Globus pallidus (tissue), 1 donor: ENCODE results near the gene TENT5C.

Source experiments
- DNase-seq: peaks from one replicate; pipeline ENCODE4 v3.0.0-alpha.2; 2015; ENCODE audit warnings: low spot score

The TENT5C gene

GRCh38 chr1:117573386-117574023 lies 32.3 kb upstream of the TENT5C start:
- no peak for DNase-seq

- DNase-seq: no peak
Observed at GRCh38 chr1:117574161-117574835, 31.6 kb upstream of the TENT5C start.

GRCh38 chr1:117575586-117576225 lies 30.1 kb upstream of the TENT5C start:
- DNase-seq: no peak

- DNase-seq: no peak
Observed at GRCh38 chr1:117576236-117576635, 29.6 kb upstream of the TENT5C start.

DNA sequence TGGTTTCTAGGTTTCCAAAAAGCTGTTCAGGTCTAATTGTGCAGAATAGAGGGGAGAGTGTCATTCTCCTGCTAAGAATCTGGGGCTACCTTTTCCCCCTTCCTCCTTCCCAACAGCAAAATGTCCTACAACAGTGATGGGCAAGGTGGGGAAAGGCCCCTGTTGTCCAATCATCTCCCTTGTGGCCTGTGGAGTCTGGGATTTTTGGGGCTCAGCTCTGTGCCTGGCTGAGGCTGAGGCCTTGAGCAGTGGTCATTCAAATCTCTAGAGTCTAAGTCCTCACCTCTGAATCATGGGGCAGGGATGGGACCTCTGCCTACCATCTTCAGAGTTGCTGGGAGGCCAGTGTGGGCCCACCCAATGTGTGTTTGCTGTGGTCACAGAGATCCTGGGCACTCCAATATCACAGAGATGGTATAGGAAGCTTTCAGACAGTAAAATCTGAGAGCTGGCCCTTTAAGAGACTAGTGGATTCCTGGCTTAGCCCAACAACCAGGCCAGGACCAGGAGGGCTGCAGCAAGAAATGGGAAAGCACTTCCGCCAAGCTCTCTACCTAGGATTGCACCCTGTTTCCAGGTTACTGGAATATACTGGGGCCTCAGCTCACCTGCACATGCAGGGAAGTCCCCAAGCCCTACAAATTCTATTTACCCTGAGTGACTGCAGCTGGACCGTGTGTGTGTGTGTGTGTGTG lies 28.5 kb upstream of the TENT5C start:
- no peak for DNase-seq

DNA sequence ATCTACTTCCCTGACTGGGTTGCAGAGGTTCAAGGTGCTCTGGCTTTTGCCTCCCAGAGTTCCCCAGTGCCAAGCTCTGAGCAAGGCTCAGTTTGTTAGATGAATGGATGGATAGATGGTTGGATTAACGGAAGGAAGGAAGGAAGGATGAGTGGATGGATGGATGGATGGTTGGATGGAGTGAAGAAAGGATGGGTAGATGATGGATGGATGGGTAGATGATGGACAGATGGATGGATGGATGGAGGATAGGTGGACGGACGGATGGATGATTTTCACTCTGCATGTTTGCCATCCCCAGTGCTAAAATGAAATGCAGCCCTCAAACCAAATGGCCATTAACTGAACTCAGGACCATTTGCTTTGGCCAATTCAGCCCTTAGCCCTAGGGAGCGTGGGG lies 27.4 kb upstream of the TENT5C start:
- DNase-seq: no peak

DNA sequence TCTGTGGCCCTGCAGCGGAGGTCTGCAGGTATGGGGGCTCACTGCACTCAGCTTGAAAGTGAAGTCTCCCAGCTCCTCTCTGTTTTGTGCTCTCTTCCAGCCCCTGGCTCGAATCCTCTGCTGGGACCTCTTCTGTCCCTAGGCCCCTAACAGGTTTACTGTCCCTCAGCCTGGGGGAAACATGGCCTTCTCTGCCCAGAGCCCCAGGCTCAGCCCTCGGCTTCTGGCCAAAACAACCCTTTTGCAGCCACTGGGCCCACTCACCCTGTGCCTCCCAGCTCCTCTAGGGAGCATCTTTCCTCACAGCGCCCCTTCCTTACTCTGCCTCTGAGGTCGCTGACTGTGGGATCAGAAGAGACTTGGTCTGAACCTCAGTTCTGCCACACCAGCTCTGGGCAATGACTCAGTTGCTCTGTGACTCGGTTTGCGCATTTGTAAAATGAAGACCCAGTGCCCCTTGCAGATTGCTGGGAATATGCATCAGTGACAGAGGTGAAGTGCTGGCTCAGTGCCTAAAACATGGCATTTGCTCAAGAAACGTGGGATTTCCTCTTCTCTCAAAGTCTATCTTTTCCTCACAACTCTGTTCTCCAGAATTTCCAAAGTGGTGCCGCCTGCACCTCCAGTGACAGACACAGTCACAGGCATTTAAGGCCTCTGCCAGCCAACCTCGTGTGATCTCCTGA lies 26.5 kb upstream of the TENT5C start:
- no peak for DNase-seq

- DNase-seq: no peak
Observed at GRCh38 chr1:117580436-117580835, 25.4 kb upstream of the TENT5C start.

- DNase-seq: no peak
Observed at GRCh38 chr1:117580882-117581281, 25.0 kb upstream of the TENT5C start.

DNA sequence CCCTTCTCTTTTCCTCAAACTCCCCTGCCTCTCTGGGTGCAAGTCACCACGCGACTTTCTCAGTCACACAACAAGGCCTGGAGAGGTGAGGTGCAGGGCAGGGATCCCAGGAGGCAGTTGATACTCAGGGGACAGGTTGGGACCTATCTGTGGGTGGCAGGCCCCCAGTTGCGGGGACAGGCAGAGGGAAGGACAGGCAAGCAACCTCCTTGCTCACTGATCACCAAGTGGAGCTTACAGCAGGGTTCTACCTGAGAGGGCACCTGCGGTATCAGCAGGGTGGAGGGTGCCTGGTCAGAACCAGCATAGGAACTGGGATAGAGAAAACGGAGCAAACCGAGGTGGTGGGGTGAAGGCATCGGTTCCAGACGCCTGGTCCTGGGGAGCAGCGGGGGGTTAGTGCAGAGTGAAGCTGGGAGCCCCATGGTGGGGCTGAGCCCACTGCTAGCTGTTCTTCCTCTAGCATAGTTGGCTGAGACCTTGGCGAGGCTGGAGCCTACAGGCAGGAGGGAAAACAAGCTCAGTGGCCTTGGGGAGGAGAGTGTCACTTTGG lies 24.4 kb upstream of the TENT5C start:
- DNase-seq: no peak

- peak; percentile 6 for DNase-seq
Observed at GRCh38 chr1:117582451-117582850, 23.4 kb upstream of the TENT5C start.

GRCh38 chr1:117583247-117583646 lies 22.6 kb upstream of the TENT5C start:
- no peak for DNase-seq

DNA sequence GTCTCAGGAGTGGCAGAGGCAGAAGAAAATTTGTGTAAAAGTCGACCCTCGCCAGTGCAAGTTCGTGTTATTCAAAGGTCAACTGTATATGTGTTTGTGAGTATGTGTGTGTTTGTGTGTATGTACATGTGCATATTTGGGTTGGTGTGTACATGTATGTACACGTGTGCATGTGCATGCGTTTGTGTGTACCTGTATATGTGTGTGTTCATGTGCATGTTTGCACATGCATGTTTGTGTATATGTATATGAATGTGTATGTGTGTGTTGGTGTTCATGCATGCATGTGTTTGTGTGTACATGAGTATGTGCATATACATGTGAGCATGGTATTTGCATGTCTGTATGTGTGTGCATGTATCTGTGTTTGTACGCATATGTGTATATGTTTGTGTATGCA lies 21.7 kb upstream of the TENT5C start:
- DNase-seq: no peak

DNA sequence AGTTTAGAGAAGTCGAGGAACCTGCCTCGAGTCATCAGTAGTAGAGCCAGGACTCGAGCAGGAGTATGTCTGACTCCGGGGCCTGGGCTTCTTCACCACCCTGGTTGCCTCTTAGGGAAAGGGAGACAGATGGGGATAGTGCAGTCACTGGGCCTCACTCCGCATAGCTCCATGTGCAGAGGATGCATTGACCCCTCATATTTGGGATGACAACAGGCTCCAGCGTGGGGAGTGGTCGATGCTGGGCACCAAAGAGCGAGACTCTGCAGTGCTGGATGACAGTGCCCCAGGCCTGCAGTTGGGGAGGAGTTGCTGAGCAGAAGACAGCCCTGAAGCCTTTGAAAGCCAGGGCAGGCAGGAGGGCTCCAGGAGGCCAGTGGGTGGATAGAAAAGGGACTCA lies 20.8 kb upstream of the TENT5C start:
- DNase-seq: no peak

- no peak for DNase-seq
Observed at GRCh38 chr1:117586337-117586736, 19.5 kb upstream of the TENT5C start.

GRCh38 chr1:117586747-117587498 lies 18.9 kb upstream of the TENT5C start:
- DNase-seq: no peak

DNA sequence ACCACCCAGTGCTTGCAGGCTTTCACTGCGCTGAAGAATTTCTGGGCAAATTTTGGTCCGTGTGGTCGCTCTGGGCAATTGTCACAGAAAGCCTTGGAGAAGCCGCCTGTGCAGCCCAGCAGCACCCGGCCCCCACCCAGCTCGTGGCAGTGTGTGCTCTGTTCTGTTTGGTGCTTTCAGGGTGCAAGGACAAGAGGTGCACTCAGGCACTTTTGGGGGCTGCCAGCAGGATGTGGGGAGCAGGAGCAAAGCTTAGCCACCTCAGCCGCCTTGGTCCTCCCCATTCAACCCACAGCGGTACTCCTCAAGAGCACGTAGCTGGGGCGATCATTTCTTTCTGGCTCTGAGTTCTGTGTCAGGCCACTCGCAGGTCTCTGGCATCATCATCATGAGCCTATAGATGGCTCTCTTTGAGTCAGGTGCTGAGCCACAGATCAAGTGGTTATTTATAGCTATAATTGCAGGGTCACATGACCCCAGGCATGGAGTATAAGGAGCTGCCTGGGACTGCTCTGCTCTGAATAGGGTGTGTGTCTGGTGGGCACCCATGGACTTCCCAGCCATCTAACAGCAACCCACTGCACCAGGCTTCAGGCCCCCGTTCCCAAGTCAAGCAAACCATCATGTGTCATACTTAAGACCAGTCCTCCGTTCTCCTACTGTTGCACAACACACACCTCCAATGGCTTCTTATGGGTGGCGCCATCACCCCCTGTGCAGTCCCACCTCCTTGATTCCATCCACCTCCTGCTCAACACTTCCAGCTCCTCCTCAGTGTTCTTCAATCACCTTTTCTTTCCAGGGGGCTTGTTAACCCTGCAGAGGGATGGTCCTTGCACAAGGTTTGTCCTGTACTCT lies 18.1 kb upstream of the TENT5C start:
- no peak for DNase-seq

- no peak for DNase-seq
Observed at GRCh38 chr1:117589544-117589943, 16.3 kb upstream of the TENT5C start.

DNA sequence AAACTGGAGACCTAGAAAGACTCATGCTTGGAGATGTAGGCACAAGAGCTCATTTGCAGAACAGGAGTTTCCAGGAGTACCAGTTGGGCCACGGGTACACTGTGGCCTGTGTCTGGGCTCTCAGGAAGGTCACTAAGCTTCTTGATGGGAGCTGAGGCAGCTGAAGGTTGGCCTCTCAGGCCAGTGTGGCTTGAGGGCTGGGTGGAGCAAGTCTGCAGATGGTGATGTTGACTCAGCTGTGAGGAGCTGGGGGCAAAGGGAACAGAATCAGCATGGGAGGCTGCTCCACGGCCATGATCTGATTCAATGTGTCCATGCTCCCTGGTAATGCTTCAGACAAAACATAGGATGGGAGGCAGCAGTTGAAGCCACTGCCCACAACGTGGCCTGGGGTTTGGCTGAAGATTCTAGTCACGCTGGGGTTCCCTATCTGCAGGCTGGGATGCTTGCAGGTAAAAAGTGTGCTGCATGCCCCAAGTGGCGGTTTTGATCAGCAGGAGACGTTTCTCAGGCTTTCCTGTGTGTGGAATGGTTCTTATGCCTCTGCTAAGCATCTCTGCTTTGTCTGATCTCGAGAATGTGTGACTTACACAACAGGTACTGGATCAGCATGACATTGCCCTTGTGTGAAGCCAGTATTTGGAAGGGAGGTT lies 15.4 kb upstream of the TENT5C start:
- DNase-seq: no peak

DNA sequence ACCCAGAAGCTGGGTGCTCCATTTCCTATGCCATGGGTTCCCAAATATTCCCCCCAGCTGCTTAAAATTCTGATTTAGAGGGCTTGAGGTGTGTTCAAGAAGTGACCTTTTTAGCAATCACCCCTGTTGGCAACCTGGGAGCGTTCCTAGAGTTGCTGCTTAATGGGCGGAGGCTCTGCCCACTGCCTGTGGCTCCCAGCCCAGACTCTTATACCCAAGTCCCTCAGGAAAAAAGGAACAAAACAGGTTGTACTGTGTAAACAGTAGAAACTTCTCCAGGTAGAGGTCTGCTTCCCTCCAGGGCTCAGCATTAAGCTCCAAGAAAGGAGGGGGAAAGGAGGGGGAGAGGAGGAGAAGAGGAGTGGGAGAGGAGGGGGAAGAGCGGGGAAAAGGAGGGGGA lies 14.6 kb upstream of the TENT5C start:
- DNase-seq: no peak
